HuH-7.5 (cell line): ENCODE results near the gene TMEM150A.
"Not testable (repeated sequence)": the region's sequence is repeated elsewhere in the genome, so short reads cannot be mapped to it uniquely, and the experiment has no call there.

Experiments used
- DNase-seq: peaks from one replicate; pipeline ENCODE4 v3.0.0; 2011; ENCODE audit warnings: low spot score

TMEM150A gene

GRCh38 chr2:85602476-85603234 is at the start of gene TMEM150A:
Gene TMEM150A (minus strand): TSS chr2:85602698. CDS start chr2:85601948, 750 bp downstream.
- peak; percentile 81 for DNase-seq

- DNase-seq: no peak
Measured at GRCh38 chr2:85652056-85652455, 49.6 kb upstream of the TMEM150A start.

GRCh38 chr2:85651097-85651496 is 48.6 kb upstream of the TMEM150A start:
- no peak for DNase-seq

GRCh38 chr2:85650456-85650855 is 48.0 kb upstream of the TMEM150A start:
- DNase-seq: no peak

GRCh38 chr2:85649201-85650190 is 47.0 kb upstream of the TMEM150A start:
- no peak for DNase-seq

GRCh38 chr2:85648619-85649018 is 46.1 kb upstream of the TMEM150A start:
- no peak for DNase-seq

GRCh38 chr2:85647823-85648526 is 45.5 kb upstream of the TMEM150A start:
- no peak for DNase-seq

GRCh38 chr2:85646166-85646565 is 43.7 kb upstream of the TMEM150A start:
- DNase-seq: no peak

- DNase-seq: no peak
Measured at GRCh38 chr2:85644909-85645308, 42.4 kb upstream of the TMEM150A start.

GRCh38 chr2:85642725-85643124 is 40.2 kb upstream of the TMEM150A start:
- no peak for DNase-seq

GRCh38 chr2:85635636-85636035 is 33.1 kb upstream of the TMEM150A start:
- no peak for DNase-seq

- no peak for DNase-seq
Measured at GRCh38 chr2:85635011-85635410, 32.5 kb upstream of the TMEM150A start.

GRCh38 chr2:85631316-85631715 is 28.8 kb upstream of the TMEM150A start:
- no peak for DNase-seq

- no peak for DNase-seq
Measured at GRCh38 chr2:85628658-85629057, 26.2 kb upstream of the TMEM150A start.

GRCh38 chr2:85623991-85624390 is 21.5 kb upstream of the TMEM150A start:
- no peak for DNase-seq

GRCh38 chr2:85621338-85621737 is 18.8 kb upstream of the TMEM150A start:
- no peak for DNase-seq

- DNase-seq: no peak
Measured at GRCh38 chr2:85619617-85620016, 17.1 kb upstream of the TMEM150A start.

- DNase-seq: not testable (repeated sequence)
Measured at GRCh38 chr2:85617723-85618122, 15.2 kb upstream of the TMEM150A start.

- no peak for DNase-seq
Measured at GRCh38 chr2:85615413-85615728, 12.9 kb upstream of the TMEM150A start.

- not testable (repeated sequence) for DNase-seq
Measured at GRCh38 chr2:85614757-85615156, 12.3 kb upstream of the TMEM150A start.

- no peak for DNase-seq
Measured at GRCh38 chr2:85613717-85614515, 11.4 kb upstream of the TMEM150A start.
